ENCODE data around the gene FMO3. TPM values are rescaled to one million over a fixed set of nuclear protein-coding genes. Genes with fewer than 3 reads are reported as not detected.

The FMO3 gene
- total RNA-seq, 1 donor from 2014 or later = not detected

- Histone ChIP-seq H3K9me3 (ENCODE audit: insufficient read depth, low read depth, low read length) (no peaks in the 10 kb centered on the region), H3K9ac (ENCODE audit: low read length) (no peak overlapping the region), H3K79me2 (ENCODE audit: insufficient read depth, low read length) (no peaks in the 10 kb centered on the region), H3K27me3 (ENCODE audit: insufficient read depth, low read length) (no peaks in the 10 kb centered on the region), H3K36me3 (ENCODE audit: insufficient read depth, low read length) (no peaks in the 10 kb centered on the region), H3K4me3 (ENCODE audit: insufficient read depth, low read depth, low read length) (no peak overlapping the region), H4K20me1 (ENCODE audit: insufficient read depth, low read length) (no peaks in the 10 kb centered on the region), H3K4me2 (ENCODE audit: low read length) (no peak overlapping the region), H2AFZ (ENCODE audit: low read depth, low read length) (no peak overlapping the region), H3K27ac (ENCODE audit: low read depth, low read length) (no peak overlapping the region), H3K4me1 (ENCODE audit: insufficient read depth, low read length) (peaks cover 5% of the 10 kb centered on the region)
- FAIRE-seq = no peak
- DNase-seq (ENCODE audit: low read depth) = no peak
- Mint-ChIP-seq H3K36me3 (ENCODE audit: low read depth, unreplicated experiment) (no peaks in the 10 kb centered on the region), H3K27me3 (ENCODE audit: low read depth, unreplicated experiment) (no peaks in the 10 kb centered on the region), H3K4me3 (ENCODE audit: unreplicated experiment) (no peak overlapping the region), H3K9me3 (ENCODE audit: unreplicated experiment) (no peaks in the 10 kb centered on the region), H3K27ac (ENCODE audit: unreplicated experiment) (no peak overlapping the region), H3K4me1 (ENCODE audit: low read depth, unreplicated experiment) (no peaks in the 10 kb centered on the region)
- TF ChIP-seq CTCF (IDR thresholded peaks at IDR 0.05; ENCODE audit: insufficient read depth, low read depth, low read length) = no peak
- TF ChIP-seq EZH2 (IDR thresholded peaks at IDR 0.05; ENCODE audit: insufficient read depth, low read length) = no peak
These were observed 35.8 kb downstream of the FMO3 start for GRCh38 chr1:171126504-171126903.

GRCh38 chr1:171127099-171127498 is 36.4 kb downstream of the FMO3 start:
- Histone ChIP-seq H4K20me1 (ENCODE audit: insufficient read depth, low read length) (no peaks in the 10 kb centered on the region), H3K27me3 (ENCODE audit: insufficient read depth, low read length) (no peaks in the 10 kb centered on the region), H3K36me3 (ENCODE audit: insufficient read depth, low read length) (no peaks in the 10 kb centered on the region), H2AFZ (ENCODE audit: low read depth, low read length) (no peak overlapping the region), H3K4me3 (ENCODE audit: insufficient read depth, low read depth, low read length) (no peak overlapping the region), H3K9me3 (ENCODE audit: insufficient read depth, low read depth, low read length) (no peaks in the 10 kb centered on the region), H3K9ac (ENCODE audit: low read length) (no peak overlapping the region), H3K79me2 (ENCODE audit: insufficient read depth, low read length) (no peaks in the 10 kb centered on the region), H3K27ac (ENCODE audit: low read depth, low read length) (peak overlapping the region; percentile 67), H3K4me2 (ENCODE audit: low read length) (peak overlapping the region; percentile 41), H3K4me1 (ENCODE audit: insufficient read depth, low read length) (peaks cover 5% of the 10 kb centered on the region)
- DNase-seq (ENCODE audit: low read depth) = no peak
- no peaks in the 10 kb centered on the region for H3K9me3 Mint-ChIP-seq (ENCODE audit: unreplicated experiment)
- no peaks in the 10 kb centered on the region for H3K36me3 Mint-ChIP-seq (ENCODE audit: low read depth, unreplicated experiment)
- no peak overlapping the region for H3K4me3 Mint-ChIP-seq (ENCODE audit: unreplicated experiment)
- FAIRE-seq = no peak
- H3K4me1 Mint-ChIP-seq (ENCODE audit: low read depth, unreplicated experiment) = no peaks in the 10 kb centered on the region
- H3K27ac Mint-ChIP-seq (ENCODE audit: unreplicated experiment) = no peak overlapping the region
- TF ChIP-seq EZH2 (IDR thresholded peaks at IDR 0.05; ENCODE audit: insufficient read depth, low read length) (no peak), CTCF (IDR thresholded peaks at IDR 0.05; ENCODE audit: insufficient read depth, low read depth, low read length) (no peak)
- no peaks in the 10 kb centered on the region for H3K27me3 Mint-ChIP-seq (ENCODE audit: low read depth, unreplicated experiment)

- Mint-ChIP-seq H3K27me3 (ENCODE audit: low read depth, unreplicated experiment) (no peaks in the 10 kb centered on the region), H3K27ac (ENCODE audit: unreplicated experiment) (no peak overlapping the region), H3K4me1 (ENCODE audit: low read depth, unreplicated experiment) (no peaks in the 10 kb centered on the region), H3K4me3 (ENCODE audit: unreplicated experiment) (no peak overlapping the region), H3K36me3 (ENCODE audit: low read depth, unreplicated experiment) (no peaks in the 10 kb centered on the region), H3K9me3 (ENCODE audit: unreplicated experiment) (no peaks in the 10 kb centered on the region)
- H3K4me1 ChIP-seq (ENCODE audit: insufficient read depth, low read length) = peaks cover 5% of the 10 kb centered on the region
- H3K27me3 ChIP-seq (ENCODE audit: insufficient read depth, low read length) = no peaks in the 10 kb centered on the region
- H3K79me2 ChIP-seq (ENCODE audit: insufficient read depth, low read length) = no peaks in the 10 kb centered on the region
- DNase-seq (ENCODE audit: low read depth) (peak; percentile 90), FAIRE-seq (peak; percentile 9)
- H3K36me3 ChIP-seq (ENCODE audit: insufficient read depth, low read length) = no peaks in the 10 kb centered on the region
- no peaks in the 10 kb centered on the region for H3K9me3 ChIP-seq (ENCODE audit: insufficient read depth, low read depth, low read length)
- H2AFZ ChIP-seq (ENCODE audit: low read depth, low read length) = no peak overlapping the region
- peak overlapping the region; percentile 49 for H3K9ac ChIP-seq (ENCODE audit: low read length)
- no peak overlapping the region for H3K4me3 ChIP-seq (ENCODE audit: insufficient read depth, low read depth, low read length)
- no peaks in the 10 kb centered on the region for H4K20me1 ChIP-seq (ENCODE audit: insufficient read depth, low read length)
- H3K4me2 ChIP-seq (ENCODE audit: low read length) = peak overlapping the region; percentile 41
- TF ChIP-seq CTCF (IDR thresholded peaks at IDR 0.05; ENCODE audit: insufficient read depth, low read depth, low read length) = no peak
- TF ChIP-seq EZH2 (IDR thresholded peaks at IDR 0.05; ENCODE audit: insufficient read depth, low read length) = no peak
- peak overlapping the region; percentile 67 for H3K27ac ChIP-seq (ENCODE audit: low read depth, low read length)
These were observed 36.8 kb downstream of the FMO3 start for GRCh38 chr1:171127501-171127900.
